GM12874 (cell line): ENCODE results near the gene SAMD4B.

ENCODE experiments used
- TF ChIP-seq, protein P1 (sequence below): IDR thresholded peaks from 2 replicates; pipeline ENCODE4 v1.5.1; 2011; ENCODE audit warnings: low read depth, mild to moderate bottlenecking, control low read depth, low read length, moderate library complexity; ENCODE audit not compliant: insufficient read depth

The SAMD4B gene

DNA sequence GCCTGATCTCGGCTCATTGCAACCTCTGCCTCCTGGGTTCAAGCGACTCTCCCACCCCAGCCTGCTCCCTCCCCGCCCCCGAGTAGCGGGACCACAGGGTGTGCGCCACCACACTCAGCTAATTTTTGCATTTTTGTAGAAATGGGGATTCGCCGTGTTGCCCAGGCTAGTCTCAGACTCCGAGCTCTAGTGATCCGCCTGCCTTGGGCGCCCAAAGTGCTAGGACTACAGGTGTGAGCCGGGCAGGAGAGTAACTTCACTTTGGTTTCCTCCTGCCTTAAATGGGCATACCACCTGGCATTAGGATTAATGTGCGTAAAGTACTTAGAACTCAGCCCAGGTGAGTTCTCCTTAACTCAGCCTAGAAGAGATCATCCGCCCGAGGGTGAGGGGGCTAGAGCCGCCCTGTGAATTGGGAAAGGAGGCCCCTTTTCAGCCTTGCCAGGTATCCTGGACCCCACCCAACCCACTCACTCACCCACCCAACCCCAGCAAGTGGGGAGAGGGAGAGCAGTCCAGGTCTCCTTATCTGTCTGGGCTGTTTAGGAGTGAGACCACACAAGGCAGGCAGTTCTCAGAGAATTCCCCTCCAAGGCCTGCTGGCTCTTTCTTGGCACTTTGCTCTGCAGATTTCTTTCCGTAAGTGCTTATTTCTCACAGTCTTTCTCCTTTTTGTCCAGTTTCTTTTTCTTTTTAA is 63.2 kb downstream of the SAMD4B start:
- TF ChIP-seq, protein P1, sequence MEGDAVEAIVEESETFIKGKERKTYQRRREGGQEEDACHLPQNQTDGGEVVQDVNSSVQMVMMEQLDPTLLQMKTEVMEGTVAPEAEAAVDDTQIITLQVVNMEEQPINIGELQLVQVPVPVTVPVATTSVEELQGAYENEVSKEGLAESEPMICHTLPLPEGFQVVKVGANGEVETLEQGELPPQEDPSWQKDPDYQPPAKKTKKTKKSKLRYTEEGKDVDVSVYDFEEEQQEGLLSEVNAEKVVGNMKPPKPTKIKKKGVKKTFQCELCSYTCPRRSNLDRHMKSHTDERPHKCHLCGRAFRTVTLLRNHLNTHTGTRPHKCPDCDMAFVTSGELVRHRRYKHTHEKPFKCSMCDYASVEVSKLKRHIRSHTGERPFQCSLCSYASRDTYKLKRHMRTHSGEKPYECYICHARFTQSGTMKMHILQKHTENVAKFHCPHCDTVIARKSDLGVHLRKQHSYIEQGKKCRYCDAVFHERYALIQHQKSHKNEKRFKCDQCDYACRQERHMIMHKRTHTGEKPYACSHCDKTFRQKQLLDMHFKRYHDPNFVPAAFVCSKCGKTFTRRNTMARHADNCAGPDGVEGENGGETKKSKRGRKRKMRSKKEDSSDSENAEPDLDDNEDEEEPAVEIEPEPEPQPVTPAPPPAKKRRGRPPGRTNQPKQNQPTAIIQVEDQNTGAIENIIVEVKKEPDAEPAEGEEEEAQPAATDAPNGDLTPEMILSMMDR: no peak

DNA sequence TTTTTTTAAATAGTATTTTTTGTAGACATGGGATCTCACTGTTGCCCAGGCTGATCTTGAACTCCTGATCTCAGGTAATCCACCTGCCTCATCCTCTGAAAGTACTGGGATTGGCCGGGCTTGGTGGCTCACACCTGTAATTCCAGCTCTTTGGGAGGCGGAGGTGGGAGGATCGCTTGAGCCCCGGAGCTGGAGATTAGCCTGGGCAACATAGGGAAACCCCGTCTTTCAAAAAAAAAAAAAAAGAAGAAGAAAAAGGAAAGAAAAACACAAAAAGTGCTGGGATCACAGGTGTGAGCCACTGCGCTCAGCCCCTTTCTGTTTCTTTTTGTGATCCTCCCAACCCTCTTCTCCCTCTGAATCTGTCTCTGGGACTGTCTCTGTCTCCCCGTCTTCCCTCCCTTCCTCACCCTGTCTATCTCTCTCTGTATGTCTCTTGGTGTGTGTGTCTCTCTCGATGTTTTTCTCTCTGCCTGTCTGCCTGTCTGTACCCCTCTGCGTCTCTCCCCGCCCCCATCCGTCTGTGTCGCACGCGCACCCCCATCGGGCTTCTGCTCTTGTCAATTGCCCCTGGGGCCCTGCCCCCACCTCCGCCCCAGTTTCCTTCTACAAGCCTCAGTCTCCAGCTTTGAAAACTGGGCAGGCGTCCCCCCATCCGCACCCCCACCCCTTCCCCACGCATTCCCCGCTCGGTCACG is 63.9 kb downstream of the SAMD4B start:
- TF ChIP-seq, protein P1: no peak

DNA sequence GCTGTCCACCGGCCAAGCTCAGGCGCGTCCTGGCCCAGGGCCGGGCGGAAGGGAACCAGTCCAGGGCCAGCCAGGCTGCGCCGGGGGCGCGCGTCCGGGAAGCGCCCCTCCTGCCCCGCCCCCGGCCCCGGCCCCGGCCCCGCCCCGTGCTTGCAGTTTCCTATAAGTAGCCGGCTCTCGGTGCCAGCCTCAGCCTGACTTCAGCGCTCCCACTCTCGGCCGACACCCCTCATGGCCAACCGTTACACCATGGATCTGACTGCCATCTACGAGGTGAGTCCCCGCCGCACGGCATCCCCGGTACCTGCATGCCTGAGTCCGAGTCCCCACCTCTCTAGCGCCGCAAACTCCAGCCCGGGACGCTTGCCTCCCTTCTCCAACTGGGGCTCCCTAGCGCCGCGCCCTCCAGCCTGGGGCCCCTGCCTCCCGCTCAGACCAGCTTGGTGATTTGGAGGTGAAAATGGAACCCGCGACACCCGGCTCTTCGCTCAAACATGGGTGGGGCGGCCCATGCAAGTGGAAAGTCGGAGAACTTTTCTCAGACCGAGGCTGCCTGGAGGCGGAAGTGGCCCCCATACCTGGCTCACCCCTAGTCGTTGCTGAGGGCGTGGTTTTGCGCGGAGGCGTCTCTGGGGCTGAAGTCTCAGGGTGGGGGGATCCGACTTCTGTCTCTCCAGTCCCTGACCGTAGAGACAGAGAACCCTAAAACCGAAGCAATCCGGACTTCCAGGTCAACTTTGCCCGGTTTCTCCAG is 64.6 kb downstream of the SAMD4B start, which contains the start of gene ZFP36:
TSS of gene ZFP36 (plus strand) at position 192 of the 754 bp plus-strand sequence. CDS start at position 250, 58 bp downstream.
- TF ChIP-seq, protein P1: no peak

DNA sequence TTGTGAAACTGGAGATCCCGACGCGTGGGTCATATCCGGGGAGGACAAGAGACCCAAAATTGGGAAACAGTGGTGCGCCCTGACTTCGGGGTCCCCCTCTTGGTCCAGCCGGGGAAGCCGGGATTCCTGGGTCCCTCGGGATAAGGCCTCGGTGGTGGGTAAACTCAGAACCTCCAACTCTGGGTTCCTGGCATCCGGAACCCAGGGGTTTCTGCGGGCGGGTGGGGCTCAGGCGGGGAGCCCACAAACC is 65.1 kb downstream of the SAMD4B start:
- TF ChIP-seq, protein P1: no peak

DNA sequence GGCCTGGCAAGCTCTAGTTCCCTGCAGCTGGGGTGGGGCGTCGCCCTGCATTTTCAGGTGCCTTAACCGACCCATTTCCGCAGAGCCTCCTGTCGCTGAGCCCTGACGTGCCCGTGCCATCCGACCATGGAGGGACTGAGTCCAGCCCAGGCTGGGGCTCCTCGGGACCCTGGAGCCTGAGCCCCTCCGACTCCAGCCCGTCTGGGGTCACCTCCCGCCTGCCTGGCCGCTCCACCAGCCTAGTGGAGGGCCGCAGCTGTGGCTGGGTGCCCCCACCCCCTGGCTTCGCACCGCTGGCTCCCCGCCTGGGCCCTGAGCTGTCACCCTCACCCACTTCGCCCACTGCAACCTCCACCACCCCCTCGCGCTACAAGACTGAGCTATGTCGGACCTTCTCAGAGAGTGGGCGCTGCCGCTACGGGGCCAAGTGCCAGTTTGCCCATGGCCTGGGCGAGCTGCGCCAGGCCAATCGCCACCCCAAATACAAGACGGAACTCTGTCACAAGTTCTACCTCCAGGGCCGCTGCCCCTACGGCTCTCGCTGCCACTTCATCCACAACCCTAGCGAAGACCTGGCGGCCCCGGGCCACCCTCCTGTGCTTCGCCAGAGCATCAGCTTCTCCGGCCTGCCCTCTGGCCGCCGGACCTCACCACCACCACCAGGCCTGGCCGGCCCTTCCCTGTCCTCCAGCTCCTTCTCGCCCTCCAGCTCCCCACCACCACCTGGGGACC is 65.6 kb downstream of the SAMD4B start:
- TF ChIP-seq, protein P1: no peak

DNA sequence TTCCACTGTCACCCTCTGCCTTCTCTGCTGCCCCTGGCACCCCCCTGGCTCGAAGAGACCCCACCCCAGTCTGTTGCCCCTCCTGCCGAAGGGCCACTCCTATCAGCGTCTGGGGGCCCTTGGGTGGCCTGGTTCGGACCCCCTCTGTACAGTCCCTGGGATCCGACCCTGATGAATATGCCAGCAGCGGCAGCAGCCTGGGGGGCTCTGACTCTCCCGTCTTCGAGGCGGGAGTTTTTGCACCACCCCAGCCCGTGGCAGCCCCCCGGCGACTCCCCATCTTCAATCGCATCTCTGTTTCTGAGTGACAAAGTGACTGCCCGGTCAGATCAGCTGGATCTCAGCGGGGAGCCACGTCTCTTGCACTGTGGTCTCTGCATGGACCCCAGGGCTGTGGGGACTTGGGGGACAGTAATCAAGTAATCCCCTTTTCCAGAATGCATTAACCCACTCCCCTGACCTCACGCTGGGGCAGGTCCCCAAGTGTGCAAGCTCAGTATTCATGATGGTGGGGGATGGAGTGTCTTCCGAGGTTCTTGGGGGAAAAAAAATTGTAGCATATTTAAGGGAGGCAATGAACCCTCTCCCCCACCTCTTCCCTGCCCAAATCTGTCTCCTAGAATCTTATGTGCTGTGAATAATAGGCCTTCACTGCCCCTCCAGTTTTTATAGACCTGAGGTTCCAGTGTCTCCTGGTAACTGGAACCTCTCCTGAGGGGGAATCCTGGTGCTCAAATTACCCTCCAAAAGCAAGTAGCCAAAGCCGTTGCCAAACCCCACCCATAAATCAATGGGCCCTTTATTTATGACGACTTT is 66.4 kb downstream of the SAMD4B start:
- TF ChIP-seq, protein P1: no peak
